Astrocyte (in vitro differentiated cells and primary cell): Measurements from ENCODE around the gene CTSZ.

Experiments used
- EZH2 ChIP-seq: IDR thresholded peaks from 2 replicates; pipeline ENCODE4 v1.6.1; 2012; ENCODE audit warnings: mild to moderate bottlenecking, low read length, inconsistent platforms; ENCODE audit not compliant: insufficient read depth
- TF ChIP-seq, protein P1 (sequence below): IDR thresholded peaks from 2 replicates; pipeline ENCODE4 v1.5.1; 2011; ENCODE audit warnings: low read depth, mild to moderate bottlenecking, inconsistent platforms, low read length, moderate library complexity; ENCODE audit not compliant: insufficient read depth

DNA sequence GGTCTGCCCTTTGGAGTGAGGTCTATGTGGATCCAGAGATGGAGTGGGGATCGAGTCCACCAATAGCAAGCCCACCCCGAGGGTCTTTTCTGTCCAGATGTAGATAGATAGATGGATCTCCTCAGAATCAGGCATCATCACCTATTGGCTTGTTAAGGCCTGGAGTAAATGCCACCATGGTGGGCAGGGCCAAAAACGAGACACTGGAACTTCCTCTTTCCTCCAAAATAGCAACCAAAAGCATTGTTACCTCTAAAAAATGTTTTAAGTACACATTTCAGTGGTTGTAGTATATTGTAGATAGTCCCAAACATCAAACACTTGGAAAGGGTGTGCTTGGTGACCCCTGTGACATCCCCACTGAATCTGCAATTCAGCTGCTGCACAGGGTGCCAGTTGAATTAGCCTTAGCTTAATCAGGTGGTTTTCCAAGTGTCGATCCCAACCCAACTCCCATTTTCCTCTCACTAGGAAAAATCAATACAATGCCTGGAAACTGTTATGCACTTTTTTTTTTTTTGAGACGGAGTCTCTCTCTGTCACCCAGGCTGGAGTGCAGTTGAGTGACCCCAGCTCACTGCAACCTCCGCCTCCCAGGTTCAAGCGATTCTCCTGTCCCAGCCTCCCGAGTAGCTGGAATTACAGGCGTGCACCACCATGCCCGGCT is 61.0 kb downstream of the CTSZ start:
- TF ChIP-seq, protein P1, sequence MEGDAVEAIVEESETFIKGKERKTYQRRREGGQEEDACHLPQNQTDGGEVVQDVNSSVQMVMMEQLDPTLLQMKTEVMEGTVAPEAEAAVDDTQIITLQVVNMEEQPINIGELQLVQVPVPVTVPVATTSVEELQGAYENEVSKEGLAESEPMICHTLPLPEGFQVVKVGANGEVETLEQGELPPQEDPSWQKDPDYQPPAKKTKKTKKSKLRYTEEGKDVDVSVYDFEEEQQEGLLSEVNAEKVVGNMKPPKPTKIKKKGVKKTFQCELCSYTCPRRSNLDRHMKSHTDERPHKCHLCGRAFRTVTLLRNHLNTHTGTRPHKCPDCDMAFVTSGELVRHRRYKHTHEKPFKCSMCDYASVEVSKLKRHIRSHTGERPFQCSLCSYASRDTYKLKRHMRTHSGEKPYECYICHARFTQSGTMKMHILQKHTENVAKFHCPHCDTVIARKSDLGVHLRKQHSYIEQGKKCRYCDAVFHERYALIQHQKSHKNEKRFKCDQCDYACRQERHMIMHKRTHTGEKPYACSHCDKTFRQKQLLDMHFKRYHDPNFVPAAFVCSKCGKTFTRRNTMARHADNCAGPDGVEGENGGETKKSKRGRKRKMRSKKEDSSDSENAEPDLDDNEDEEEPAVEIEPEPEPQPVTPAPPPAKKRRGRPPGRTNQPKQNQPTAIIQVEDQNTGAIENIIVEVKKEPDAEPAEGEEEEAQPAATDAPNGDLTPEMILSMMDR: no peak
- TF ChIP-seq EZH2: no peak
